HCEC 1CT (cell line): ENCODE data around the gene STK25.

Experiments
- DNase-seq: peaks from one replicate; pipeline ENCODE4 v3.0.0-alpha.2; 2017

The STK25 gene

DNA sequence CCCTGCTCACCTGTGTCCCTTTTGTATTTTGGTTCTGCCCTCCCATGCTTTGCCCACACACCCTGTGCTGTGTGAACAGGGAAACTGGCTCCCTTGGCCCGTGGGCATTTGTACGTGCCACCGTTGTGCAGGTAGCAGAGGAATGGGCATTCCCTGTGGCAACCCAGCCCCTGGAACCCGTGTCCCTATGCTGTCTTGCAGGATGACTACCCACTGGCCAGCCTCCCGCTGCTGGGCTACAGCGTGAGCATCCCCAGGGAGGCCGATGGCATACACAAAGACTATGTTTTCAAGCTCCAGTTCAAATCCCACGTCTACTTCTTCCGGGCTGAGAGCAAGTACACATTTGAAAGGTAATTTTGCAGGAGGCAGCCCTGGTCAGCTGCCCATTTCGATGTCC, 15.3 kb downstream of the STK25 start:
- no peak for DNase-seq

- no peak for DNase-seq
These were observed 16.2 kb downstream of the STK25 start for GRCh38 chr2:241492174-241492565.

- no peak for DNase-seq
These were observed 16.7 kb downstream of the STK25 start for GRCh38 chr2:241491549-241492173.

GRCh38 chr2:241490825-241491506, 17.4 kb downstream of the STK25 start:
- no peak for DNase-seq

DNA sequence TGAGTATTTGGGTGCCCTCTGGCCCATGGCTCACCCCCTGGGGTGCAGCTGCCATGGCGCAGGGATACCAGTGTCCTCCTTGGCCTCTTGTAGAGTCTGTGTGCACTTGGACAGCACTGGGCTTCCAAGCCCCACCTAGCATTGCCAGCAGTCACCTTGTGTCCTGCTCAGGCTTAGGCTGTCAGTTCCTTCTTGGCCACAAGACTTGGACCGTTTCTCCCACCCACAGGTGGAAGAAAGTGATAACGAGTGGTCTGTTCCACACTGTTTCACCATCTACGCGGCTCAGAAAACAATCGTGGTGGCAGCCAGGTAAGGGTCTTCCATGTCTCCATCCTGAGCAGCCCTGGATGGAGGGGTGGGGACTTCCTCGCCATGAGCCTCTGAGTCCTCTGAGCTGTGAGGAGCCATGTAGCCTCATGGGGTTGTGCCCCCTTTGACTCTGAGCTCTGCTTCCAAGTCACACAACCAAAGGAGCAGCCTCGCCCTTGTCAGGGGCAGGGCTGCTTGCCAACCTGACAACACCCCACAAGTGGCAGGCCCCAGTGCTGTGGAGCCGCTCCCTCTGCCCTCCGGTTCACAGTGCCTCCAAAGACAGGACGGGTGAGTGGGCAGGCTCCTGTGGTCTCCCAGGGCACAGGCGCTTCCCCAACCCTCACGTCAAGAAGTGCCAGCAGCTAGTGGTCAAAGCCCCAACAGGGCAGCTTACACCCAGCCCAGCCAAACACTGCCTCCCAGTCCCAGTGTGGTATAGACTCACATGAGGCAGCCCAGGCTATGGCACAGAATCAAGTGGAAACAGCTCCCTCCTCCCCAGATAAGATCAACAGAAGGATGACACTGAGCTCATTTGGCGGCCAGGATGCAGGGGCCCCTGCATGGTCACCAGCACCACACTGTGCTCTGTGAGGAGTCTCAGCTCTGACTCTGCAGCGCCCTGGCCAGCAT, 18.4 kb downstream of the STK25 start:
- DNase-seq = no peak

DNA sequence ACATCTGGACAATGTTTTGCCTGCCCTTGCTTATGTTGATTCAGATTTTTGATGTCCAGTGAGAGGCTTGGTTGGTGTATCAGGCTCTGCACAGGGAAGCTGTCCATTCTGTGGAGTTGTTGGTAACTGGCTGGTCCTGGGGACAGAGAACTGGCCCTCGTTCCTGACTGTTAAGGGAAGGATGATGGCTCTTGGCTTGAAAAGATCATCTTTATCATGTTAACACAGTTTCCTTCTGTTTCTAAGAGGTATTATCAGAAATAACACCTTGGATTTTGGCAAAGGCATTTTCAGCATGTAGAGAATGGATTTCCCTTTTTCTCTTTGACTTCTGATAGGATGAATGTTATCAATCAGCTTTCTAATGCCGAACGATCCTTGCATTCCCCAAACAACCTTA, 19.3 kb downstream of the STK25 start:
- DNase-seq = no peak

DNA sequence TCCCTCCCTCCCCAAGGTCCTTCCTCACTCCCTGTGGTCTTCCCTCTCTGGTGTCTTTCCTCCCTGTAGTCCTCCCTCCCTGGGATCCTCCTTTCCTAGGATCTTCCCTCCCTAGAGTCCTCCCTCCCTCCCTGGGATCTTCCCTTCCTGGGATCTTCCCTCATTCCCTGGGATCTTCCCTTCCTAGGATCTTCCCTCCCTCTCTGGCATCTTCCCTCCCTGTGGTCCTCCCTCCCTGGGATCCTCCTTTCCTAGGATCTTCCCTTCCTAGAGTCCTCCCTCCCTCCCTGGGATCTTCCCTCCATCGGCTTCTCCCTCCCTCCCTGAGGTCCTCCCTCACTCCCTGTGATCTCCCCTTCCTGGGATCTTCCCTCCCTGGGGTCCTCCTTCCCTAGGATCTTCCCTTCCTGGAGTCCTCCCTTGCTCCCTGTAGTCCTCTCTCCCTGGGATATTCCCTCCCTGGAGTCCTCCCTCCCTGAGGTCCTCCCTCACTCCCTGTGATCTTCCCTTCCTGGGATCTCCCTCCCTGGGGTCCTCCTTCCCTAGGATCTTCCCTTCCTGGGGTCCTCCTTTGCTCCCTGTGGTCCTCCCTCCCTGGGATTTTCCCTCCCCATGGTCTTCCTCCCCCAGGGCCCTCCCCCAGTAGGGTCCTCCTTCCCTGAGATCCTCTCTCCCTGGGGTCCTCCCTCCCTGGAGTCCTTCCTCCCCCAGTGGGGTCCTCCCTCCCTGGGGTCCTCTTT, 23.0 kb downstream of the STK25 start:
- no peak for DNase-seq

DNA sequence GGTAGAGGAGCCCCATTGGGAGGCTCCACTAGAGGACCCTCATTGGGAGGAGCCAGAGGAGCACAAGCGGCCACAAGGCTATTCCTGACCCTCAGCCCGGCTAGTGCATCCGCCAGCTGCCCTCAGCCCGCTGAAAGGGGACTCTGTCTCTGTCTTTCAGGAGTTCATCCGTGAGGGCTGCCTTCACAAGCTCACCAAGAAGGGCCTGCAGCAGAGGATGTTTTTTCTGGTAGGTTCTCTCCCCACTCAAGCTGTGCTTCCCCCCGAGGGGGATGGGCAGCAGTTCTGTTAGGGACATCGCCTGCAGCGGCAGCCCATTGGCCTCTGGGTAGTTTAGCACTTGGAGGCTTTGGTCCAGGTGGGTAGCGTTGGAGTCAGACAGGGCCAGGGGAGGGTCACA, 25.1 kb downstream of the STK25 start:
- no peak for DNase-seq

GRCh38 chr2:241482126-241482955, 26.0 kb downstream of the STK25 start:
- no peak for DNase-seq

GRCh38 chr2:241481687-241482086, 26.7 kb downstream of the STK25 start:
- DNase-seq = no peak

GRCh38 chr2:241479026-241479898, 29.1 kb downstream of the STK25 start:
- no peak for DNase-seq

DNA sequence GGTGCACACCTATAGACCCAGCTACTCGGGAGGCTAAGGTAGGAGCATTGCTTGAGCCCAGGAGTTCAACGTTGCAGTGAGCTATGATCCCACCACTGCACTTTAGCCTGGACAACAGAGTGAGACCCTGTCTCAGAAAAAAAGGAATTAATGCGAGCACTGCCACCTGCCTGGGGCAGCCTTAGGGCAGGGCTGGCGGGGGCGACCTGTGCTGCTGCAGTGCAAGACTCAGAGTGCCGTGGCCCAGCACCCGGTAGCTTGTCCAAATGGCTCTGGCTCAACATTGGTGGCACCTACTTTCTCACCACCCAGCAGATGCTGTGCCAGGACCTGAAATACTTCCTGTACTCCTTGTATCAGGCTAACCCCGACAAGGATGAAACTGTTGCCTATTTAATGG, 30.2 kb downstream of the STK25 start:
- DNase-seq = no peak

DNA sequence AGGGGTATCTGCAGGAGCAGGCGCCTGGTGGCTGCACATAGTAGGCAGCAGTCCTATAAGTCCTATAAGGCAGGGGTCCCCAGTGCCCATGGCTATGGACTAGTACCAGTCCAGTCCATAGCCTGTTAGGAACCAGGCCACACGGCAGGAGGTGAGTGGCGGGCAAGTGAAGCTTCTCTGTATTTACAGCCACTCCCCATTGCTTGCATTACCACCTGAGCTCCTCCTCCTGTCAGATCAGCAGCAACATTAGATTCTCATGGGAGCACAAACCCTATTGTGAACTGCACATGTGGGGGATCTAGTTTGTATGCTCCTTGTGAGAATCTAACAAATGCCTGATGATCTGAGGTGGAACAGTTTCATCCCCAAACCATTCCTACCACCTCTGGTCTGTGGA, 33.1 kb downstream of the STK25 start:
- no peak for DNase-seq

GRCh38 chr2:241473399-241473798, 35.0 kb downstream of the STK25 start:
- DNase-seq = no peak

GRCh38 chr2:241469746-241470145, 38.6 kb downstream of the STK25 start:
- no peak for DNase-seq

DNA sequence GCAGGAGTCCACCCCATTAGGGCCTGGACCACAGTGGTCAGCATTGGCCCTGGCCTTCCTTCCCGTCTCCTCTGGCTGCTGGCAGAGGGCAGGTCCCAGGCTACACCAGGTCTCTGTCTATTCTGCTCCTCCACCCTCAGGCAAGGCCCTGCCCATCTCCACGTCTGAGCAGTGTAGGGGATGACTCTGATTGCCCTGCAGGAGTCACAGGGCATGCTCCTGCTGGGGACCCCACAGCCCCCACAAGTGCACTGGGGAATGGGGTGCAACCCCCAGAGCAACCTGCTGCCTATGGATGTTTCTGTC, 40.0 kb downstream of the STK25 start:
- DNase-seq = no peak

- DNase-seq = no peak
These were observed 40.5 kb downstream of the STK25 start for GRCh38 chr2:241467777-241468475.

GRCh38 chr2:241466230-241466629, 42.2 kb downstream of the STK25 start:
- DNase-seq = no peak

DNA sequence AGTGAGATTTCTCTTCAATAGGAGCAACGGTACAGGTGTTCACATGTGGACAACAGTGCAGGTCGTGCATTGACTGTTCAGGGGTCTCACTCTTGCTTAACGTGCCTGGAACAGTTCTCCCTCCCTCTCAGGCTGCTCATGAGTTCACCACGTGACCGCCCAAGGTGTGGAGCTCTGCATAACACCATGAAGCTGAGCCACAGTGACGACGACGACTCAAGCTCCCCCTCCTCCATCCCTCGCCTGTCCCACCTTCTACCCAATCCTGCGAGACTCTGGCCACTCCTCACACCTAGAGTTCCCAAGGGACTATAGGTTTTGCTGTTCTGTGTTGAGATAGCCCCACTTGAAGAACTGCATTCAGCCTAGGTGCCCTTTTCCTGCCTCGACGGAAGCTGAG, 42.8 kb downstream of the STK25 start:
- no peak for DNase-seq

DNA sequence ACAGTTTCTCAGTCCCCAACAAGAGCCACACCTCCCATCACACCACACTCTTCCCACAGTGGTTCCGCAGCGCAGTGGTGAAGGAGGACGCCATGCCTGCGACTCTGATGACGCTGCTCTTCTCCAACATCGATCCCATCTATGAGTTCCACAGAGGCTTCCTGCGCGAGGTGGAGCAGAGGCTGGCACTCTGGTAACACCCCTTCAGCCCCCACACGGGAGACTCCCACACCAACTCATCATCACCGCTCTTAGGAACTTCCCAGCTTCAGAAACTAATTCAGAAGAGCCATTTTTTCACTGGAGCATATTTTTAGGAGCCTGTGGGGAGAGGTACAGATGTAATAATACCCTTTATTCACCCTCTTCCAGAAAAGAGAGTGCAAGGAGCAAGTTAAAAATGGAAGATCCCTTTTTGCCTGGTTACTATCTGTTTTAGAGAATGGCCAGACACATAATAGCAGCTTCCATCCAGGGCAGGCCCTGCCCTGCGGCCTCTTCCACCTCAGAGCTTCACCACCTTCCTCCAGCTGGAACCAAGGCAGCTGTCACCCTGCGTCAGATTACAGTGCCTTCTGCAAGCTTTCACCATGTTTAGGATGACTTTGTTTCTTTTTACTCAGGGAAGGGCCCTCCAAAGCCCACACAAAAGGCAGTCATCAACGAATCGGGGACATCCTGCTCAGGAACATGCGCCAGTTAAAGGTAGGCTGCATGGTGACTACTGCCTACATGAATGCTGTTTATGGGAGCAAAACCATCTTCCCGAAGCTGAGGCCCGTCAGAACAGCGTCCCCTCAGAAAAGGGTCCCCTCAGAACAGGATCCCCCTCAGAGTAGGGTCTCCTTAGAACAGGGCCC, 44.9 kb downstream of the STK25 start:
- no peak for DNase-seq
